ENCODE data around the gene TBC1D16.
"Not testable (repeated sequence)": the region's sequence is repeated elsewhere in the genome, so short reads cannot be mapped to it uniquely, and the experiment has no call there.

Gene TBC1D16

GRCh38 chr17:79912552-79913330 is 122.9 kb downstream of the TBC1D16 start:
- no peak for DNase-seq (ENCODE audit: low read depth)

- no peak for DNase-seq (ENCODE audit: low read depth)
Observed at GRCh38 chr17:79911430-79912399, 124.0 kb downstream of the TBC1D16 start.

- no peak for DNase-seq (ENCODE audit: low read depth)
Observed at GRCh38 chr17:79910985-79911361, 124.7 kb downstream of the TBC1D16 start.

GRCh38 chr17:79909121-79909520 is 126.6 kb downstream of the TBC1D16 start:
- DNase-seq (ENCODE audit: low read depth), result no peak

- DNase-seq (ENCODE audit: low read depth), result no peak
Observed at GRCh38 chr17:79907850-79908249, 127.8 kb downstream of the TBC1D16 start.

- DNase-seq (ENCODE audit: low read depth), result no peak
Observed at GRCh38 chr17:79907217-79907715, 128.4 kb downstream of the TBC1D16 start.

GRCh38 chr17:79905832-79906231 is 129.8 kb downstream of the TBC1D16 start:
- no peak for DNase-seq (ENCODE audit: low read depth)

GRCh38 chr17:79904865-79905264 is 130.8 kb downstream of the TBC1D16 start:
- no peak for DNase-seq (ENCODE audit: low read depth)

GRCh38 chr17:79902146-79902791 is 133.4 kb downstream of the TBC1D16 start:
- DNase-seq (ENCODE audit: low read depth), result no peak

GRCh38 chr17:79901131-79901530 is 134.5 kb downstream of the TBC1D16 start:
- no peak for DNase-seq (ENCODE audit: low read depth)

- DNase-seq (ENCODE audit: low read depth), result no peak
Observed at GRCh38 chr17:79899584-79899983, 136.1 kb downstream of the TBC1D16 start.

- DNase-seq (ENCODE audit: low read depth), result no peak
Observed at GRCh38 chr17:79897243-79898063, 138.2 kb downstream of the TBC1D16 start.

- DNase-seq (ENCODE audit: low read depth), result not testable (repeated sequence)
Observed at GRCh38 chr17:79893457-79893856, 142.2 kb downstream of the TBC1D16 start.

- no peak for DNase-seq (ENCODE audit: low read depth)
Observed at GRCh38 chr17:79892457-79893241, 143.0 kb downstream of the TBC1D16 start.

GRCh38 chr17:79891113-79891730 is 144.4 kb downstream of the TBC1D16 start:
- no peak for DNase-seq (ENCODE audit: low read depth)

- no peak for DNase-seq (ENCODE audit: low read depth)
Observed at GRCh38 chr17:79890706-79891105, 145.0 kb downstream of the TBC1D16 start.

- no peak for DNase-seq (ENCODE audit: low read depth)
Observed at GRCh38 chr17:79888811-79889634, 146.6 kb downstream of the TBC1D16 start.

- DNase-seq (ENCODE audit: low read depth), result no peak
Observed at GRCh38 chr17:79888009-79888540, 147.6 kb downstream of the TBC1D16 start.

- DNase-seq (ENCODE audit: low read depth), result no peak
Observed at GRCh38 chr17:79887451-79887991, 148.2 kb downstream of the TBC1D16 start.
